K562 (cell line): Measurements from ENCODE around the gene TMEM234. TPM values are rescaled to one million over a fixed set of nuclear protein-coding genes. Genes with fewer than 3 reads are reported as not detected.

Experiments
- ATAC-seq: fragments of 200-7000 bp; cut with Tn5 transposase; 3 replicates; pipeline ENCODE4 v1.9.1; 2020; ENCODE audit warnings: moderate library complexity
- BruUV-seq: library from RNA; stranded (reverse); fragments of 400-500 nt; replicated peaks from 2 replicates; lab custom pipeline; 2021; lab: Mats Ljungman, UMichigan
- CTCF ChIA-PET: fragments of 300-600 bp; formaldehyde crosslinking; extraction: SDS; loops from one replicate; lab custom pipeline; 2021; ENCODE audit warnings: low intra/inter-chr PET ratio; lab: Yijun Ruan, JAX
- POLR2A ChIA-PET: fragments of 300-600, 350-650 bp; sonication (Branson Sonifier 250); formaldehyde crosslinking; extraction: SDS; loops from one replicate; lab custom pipeline; 2021; ENCODE audit warnings: antibody characterized with exemption, inconsistent platforms; lab: Yijun Ruan, JAX
- DNase-seq, 4 experiments: peaks; one replicate each; pipeline versions ENCODE4 v3.0.0 to v3.0.0-alpha.2; 2011 to 2018; ENCODE audit warnings: low spot score in 3 of 4, mixed read lengths in 3 of 4; ENCODE audit errors: extremely low read depth in 1 of 4
- FAIRE-seq: peaks from 2 replicates; lab custom pipeline; 2011; peaks lifted over from hg19 to GRCh38; lab: Jason Lieb, UNC
- H2AFZ ChIP-seq: 2 replicates; pipeline ENCODE4 v1.6.0; 2011; ENCODE audit warnings: low read depth, low read length, control low read depth, inconsistent platforms
- H3K27ac ChIP-seq: fragments of 200-600 bp; 3 replicates; pipeline ENCODE4 v1.8.0; 2011; ENCODE audit warnings: low read depth, mild to moderate bottlenecking, control low read depth, inconsistent platforms, low read length, moderate library complexity, mixed read lengths; ENCODE audit errors: extremely low read depth
- H3K27me3 ChIP-seq, 2 experiments: fragments of 300-600 bp in 1 of 2; 2 replicates in 1 of 2; 3 replicates in 1 of 2; pipeline versions ENCODE4 v1.6.0 to v1.8.0; 2011; ENCODE audit warnings: inconsistent platforms in 2 of 2, low read length in 2 of 2, mild to moderate bottlenecking in 1 of 2, mixed read lengths in 1 of 2, moderate library complexity in 1 of 2; ENCODE audit not compliant: control insufficient read depth in 2 of 2, insufficient read depth in 2 of 2
- H3K36me3 ChIP-seq: fragments of 300-600 bp; 3 replicates; pipeline ENCODE4 v1.8.0; 2011; ENCODE audit warnings: mild to moderate bottlenecking, low read length, inconsistent platforms; ENCODE audit not compliant: control insufficient read depth, insufficient read depth
- H3K4me1 ChIP-seq, 2 experiments: fragments of 200-600 bp in 1 of 2; replicated peaks in 1 of 2; 2 replicates in 1 of 2; 3 replicates in 1 of 2; pipeline versions ENCODE4 v1.5.1 to v1.8.0; 2011; ENCODE audit warnings: inconsistent platforms in 2 of 2, low read length in 2 of 2, mild to moderate bottlenecking in 1 of 2, mixed read lengths in 1 of 2, moderate library complexity in 1 of 2; ENCODE audit not compliant: control insufficient read depth in 2 of 2, insufficient read depth in 2 of 2
- H3K4me2 ChIP-seq: 2 replicates; pipeline ENCODE4 v1.6.1; 2011; ENCODE audit warnings: low read length, control low read depth, inconsistent platforms, mixed read lengths; ENCODE audit not compliant: insufficient read depth
- H3K4me3 ChIP-seq: fragments of 200-600 bp; sonication (generic), shearing (Covaris generic); 2 replicates; pipeline ENCODE4 v1.5.1; 2016; ENCODE audit warnings: control low read depth, inconsistent platforms
- H3K79me2 ChIP-seq: fragments of 200-600 bp; 3 replicates; pipeline ENCODE4 v1.8.0; 2011; ENCODE audit warnings: low read length, inconsistent platforms; ENCODE audit not compliant: control insufficient read depth, insufficient read depth
- H3K9ac ChIP-seq, 2 experiments: 2 replicates each; pipeline versions ENCODE4 v1.6.0 to v1.6.1; 2011; ENCODE audit warnings: low read depth in 2 of 2, low read length in 2 of 2, control low read depth in 1 of 2, inconsistent platforms in 1 of 2, mild to moderate bottlenecking in 1 of 2, mixed read lengths in 1 of 2; ENCODE audit not compliant: insufficient read depth in 1 of 2
- H3K9me1 ChIP-seq: one replicate; pipeline ENCODE4 v1.6.0; 2011; ENCODE audit warnings: inconsistent platforms, mild to moderate bottlenecking, low read length, moderate library complexity; ENCODE audit not compliant: control insufficient read depth, insufficient read depth
- H3K9me3 ChIP-seq: replicated peaks from 2 replicates; pipeline ENCODE4 v1.5.1; 2011; ENCODE audit warnings: low read depth, low read length, inconsistent platforms; ENCODE audit not compliant: control insufficient read depth, insufficient read depth
- H4K20me1 ChIP-seq: replicated peaks from 2 replicates; pipeline ENCODE4 v1.6.1; 2011; ENCODE audit warnings: low read length, inconsistent platforms, mixed read lengths; ENCODE audit not compliant: control insufficient read depth, insufficient read depth
- KDM4B ChIP-seq, 2 experiments: fragments of 450-650 bp in 1 of 2; sonication (generic) in 1 of 2; IDR thresholded peaks; 2 replicates each; pipeline ENCODE4 v1.6.1; 2016 to 2017; ENCODE audit warnings: borderline replicate concordance in 2 of 2, antibody characterized with exemption in 1 of 2, low read depth in 1 of 2, mild to moderate bottlenecking in 1 of 2
- MYC ChIP-seq, 2 experiments: fragments of 250-450 bp in 1 of 2; sonication (Bioruptor Pico) in 1 of 2; IDR thresholded peaks; 2 replicates each; pipeline versions ENCODE4 v1.5.1 to v1.6.1; 2012 to 2021; ENCODE audit warnings: low read depth in 2 of 2, borderline replicate concordance in 1 of 2, improper control_type of control experiment in 1 of 2, low read length in 1 of 2, mild to moderate bottlenecking in 1 of 2, moderate library complexity in 1 of 2
- WGBS: fragments of 100-300 bp; shearing (Covaris generic); methylation state at CpG from one replicate; pipeline ENCODE4 v1.1.6; 2016; ENCODE audit warnings: low coverage, mixed read lengths; ENCODE audit not compliant: insufficient coverage; ENCODE audit errors: missing lambda C conversion rate; 5-methylcytosine and 5-hydroxymethylcytosine counted together
- in situ Hi-C: fragments of 300-500 bp; cut with MboI; formaldehyde crosslinking; loops from 4 replicates; pipeline ENCODE4 v1.15.0; 2018; ENCODE audit warnings: inconsistent platforms, mixed read lengths
- intact Hi-C: fragments of 100-400 bp; cut with micrococcal nuclease; formaldehyde crosslinking; loops from 2 replicates; pipeline ENCODE4 v1.14.2; 2022
- polyA plus RNA-seq, 8 experiments: library from polyadenylated mRNA; depleted of rRNA in 4 of 8; stranded (reverse) in 5 of 8; unstranded in 3 of 8; fragments of >200 nt; fragmentation: Nextera tagmentation in 2 of 8; fragmentation: Illumina TruSeq in 1 of 8; extraction: Ambion mirVana in 2 of 8; extraction: Trizol in 1 of 8; gene quantifications; 2 replicates each; pipeline versions ENCODE4 v1.2.1 to v1.2.3, GENCODE V29; 2011 to 2014; ENCODE audit warnings: inconsistent platforms in 1 of 8, missing spikeins in 1 of 8
- total RNA-seq, 7 experiments: library from RNA; depleted of rRNA in 6 of 7; stranded (reverse); fragments of >200 nt in 6 of 7; fragmentation: Illumina TruSeq in 2 of 7; extraction: Trizol in 2 of 7; gene quantifications; 2 replicates each; pipeline versions ENCODE4 v1.2.1 to v1.2.3, GENCODE V29; 2011 to 2021; ENCODE audit warnings: low replicate concordance in 1 of 7
- TF ChIP-seq, protein P1 (sequence below): sonication (generic); formaldehyde crosslinking; IDR thresholded peaks from 2 replicates; pipeline ENCODE4 v1.8.1; 2023; ENCODE audit warnings: mild to moderate bottlenecking, missing genetic modification reagents
- TF ChIP-seq, protein P2 (sequence below): sonication (generic); formaldehyde crosslinking; IDR thresholded peaks from 2 replicates; pipeline ENCODE4 v1.8.0; 2022; ENCODE audit warnings: missing genetic modification reagents, mild to moderate bottlenecking, moderate library complexity, borderline replicate concordance
- TF ChIP-seq, protein P3 (sequence below): fragments of 250-450 bp; sonication (Bioruptor Pico); IDR thresholded peaks from 2 replicates; pipeline ENCODE4 v1.4.0; 2020; ENCODE audit warnings: borderline replicate concordance
- TF ChIP-seq, protein P4 (sequence below): fragments of 450-650 bp; IDR thresholded peaks from 2 replicates; pipeline ENCODE4 v1.7.0; 2016; ENCODE audit warnings: borderline replicate concordance
- TF ChIP-seq, protein P5 (sequence below): fragments of 200-800 bp; sonication (Bioruptor generic); IDR thresholded peaks from 2 replicates; pipeline ENCODE4 v1.6.1; 2017; ENCODE audit warnings: missing genetic modification characterization, missing compliant biosample characterization

TMEM234 gene
- total and polyA plus RNA-seq, 9 of the 15 experiments (the other 6 are each of a cell fraction or from before 2014, with no cell fraction given), result 5.0 to 12.9 (median 7.6) TPM

DNA sequence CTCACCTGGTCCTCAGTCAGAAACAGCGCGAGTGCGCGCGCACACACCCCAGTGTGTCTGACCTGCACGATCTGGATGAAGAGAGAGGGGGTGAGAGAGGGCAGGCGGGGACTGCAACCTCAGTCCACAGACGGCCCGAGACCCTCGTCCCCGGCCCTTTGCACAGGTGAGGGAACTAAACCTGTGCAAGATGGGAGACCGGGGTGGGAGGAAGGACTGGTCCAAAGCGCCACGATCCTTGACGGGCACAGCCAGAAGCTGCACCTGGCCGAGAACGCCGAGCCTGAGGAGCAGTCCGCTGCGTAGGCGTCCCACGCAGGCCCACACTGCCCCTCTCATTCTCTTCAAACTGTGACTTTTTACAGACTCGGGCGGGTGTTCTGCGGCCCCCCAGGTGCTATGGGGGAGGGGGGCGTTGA is 17.2 kb downstream of the TMEM234 start (continued):
- TF ChIP-seq, protein P1, sequence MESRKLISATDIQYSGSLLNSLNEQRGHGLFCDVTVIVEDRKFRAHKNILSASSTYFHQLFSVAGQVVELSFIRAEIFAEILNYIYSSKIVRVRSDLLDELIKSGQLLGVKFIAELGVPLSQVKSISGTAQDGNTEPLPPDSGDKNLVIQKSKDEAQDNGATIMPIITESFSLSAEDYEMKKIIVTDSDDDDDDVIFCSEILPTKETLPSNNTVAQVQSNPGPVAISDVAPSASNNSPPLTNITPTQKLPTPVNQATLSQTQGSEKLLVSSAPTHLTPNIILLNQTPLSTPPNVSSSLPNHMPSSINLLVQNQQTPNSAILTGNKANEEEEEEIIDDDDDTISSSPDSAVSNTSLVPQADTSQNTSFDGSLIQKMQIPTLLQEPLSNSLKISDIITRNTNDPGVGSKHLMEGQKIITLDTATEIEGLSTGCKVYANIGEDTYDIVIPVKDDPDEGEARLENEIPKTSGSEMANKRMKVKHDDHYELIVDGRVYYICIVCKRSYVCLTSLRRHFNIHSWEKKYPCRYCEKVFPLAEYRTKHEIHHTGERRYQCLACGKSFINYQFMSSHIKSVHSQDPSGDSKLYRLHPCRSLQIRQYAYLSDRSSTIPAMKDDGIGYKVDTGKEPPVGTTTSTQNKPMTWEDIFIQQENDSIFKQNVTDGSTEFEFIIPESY, result peak; percentile 24; the same call in 1 of the 2 replicates
- TF ChIP-seq, all 486 proteins: peak for 7

DNA sequence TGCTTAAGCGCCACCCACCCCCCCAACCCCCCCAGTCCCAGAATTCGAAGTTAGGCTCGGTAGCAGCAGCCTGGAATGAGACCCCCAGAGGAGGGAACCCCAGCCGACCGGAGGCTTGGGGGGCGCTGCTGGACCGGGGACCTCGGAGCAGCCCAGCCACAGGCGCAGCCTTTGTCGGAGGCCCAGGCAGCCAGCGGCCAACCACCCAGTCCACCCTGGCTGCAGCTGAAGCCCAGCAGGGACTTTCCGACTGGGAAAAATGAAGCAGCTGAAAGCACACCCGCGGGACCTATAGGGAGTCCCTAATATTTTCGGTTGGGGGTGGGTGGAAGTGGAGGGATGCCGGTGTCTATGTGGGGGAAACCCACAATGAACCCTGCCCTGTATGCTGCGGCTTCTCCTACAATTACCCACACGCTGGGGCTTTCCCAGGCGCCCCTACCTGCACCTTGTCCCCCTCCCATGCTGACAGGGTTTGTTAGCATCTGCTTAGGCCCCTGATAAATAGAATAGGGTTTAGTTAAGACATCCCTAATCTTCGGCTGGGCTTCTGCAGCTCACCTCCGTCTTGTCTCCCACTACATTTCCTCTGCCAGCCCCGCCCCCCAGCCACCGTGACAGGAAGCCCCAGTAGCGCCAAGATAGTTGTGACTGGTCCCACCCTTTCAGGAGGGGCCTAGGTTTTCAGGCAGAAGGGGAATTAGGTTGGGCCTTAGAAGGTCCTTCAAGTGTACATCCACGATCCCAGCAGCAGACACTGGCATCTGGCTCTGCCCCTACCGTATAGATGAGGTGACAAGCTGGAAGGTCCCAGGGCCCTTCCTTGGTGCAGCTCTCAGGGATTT is 20.9 kb downstream of the TMEM234 start:
- Histone ChIP-seq H4K20me1 (no peaks in the 10 kb centered on the region; the same call in none of the 2 replicates), H3K27me3 (no peaks in the 10 kb centered on the region), H3K27ac (peak overlapping the region; percentile 75), H3K4me2 (peak overlapping the region; percentile 90), H3K9ac (peak overlapping the region; percentile 69 to 89), H3K4me3 (peak overlapping the region; percentile 49), H3K79me2 (peaks cover 20% of the 10 kb centered on the region), H2AFZ (peak overlapping the region; percentile 97), H3K9me1 (peaks cover 3% of the 10 kb centered on the region), H3K36me3 (peaks cover 24% of the 10 kb centered on the region), H3K4me1 (peaks cover 22 to 54% of the 10 kb centered on the region in 2 experiments), H3K9me3 (no peaks in the 10 kb centered on the region)
- WGBS, result 2% methylated on average over 26 of the region's 26 CpGs
- ChIA-PET CTCF (no interaction called here), POLR2A (interaction anchor here (0.6 to 10.8 kb wide), 20 partner anchors 9 to 458 kb away, joined by 3 to 201 read pairs (median 4); partner anchors contain the start of genes DCDC2B, KPNA6, MARCKSL1 and TMEM39B)
- BruUV-seq, result TSS peak; percentile 55
- intact Hi-C loops, result no loop called here
- FAIRE-seq (peak; percentile 91), DNase-seq (peak; percentile 79 to 93 (median 84)), ATAC-seq (peak; percentile 68)
- in situ Hi-C loops, result no loop called here
- TF ChIP-seq, protein P2, sequence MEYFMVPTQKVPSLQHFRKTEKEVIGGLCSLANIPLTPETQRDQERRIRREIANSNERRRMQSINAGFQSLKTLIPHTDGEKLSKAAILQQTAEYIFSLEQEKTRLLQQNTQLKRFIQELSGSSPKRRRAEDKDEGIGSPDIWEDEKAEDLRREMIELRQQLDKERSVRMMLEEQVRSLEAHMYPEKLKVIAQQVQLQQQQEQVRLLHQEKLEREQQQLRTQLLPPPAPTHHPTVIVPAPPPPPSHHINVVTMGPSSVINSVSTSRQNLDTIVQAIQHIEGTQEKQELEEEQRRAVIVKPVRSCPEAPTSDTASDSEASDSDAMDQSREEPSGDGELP (CRISPR knock-in tag), result peak; percentile 30; the same call in 1 of the 2 replicates
- peak; percentile 11; the same call in 1 of the 2 replicates for TF ChIP-seq MYC (IDR thresholded peaks at IDR 0.05; ENCODE audit: low read depth, low read length)
- no peak for TF ChIP-seq MYC (CRISPR knock-in tag; IDR thresholded peaks at IDR 0.05; ENCODE audit: borderline replicate concordance, low read depth)
- TF ChIP-seq, protein P3, sequence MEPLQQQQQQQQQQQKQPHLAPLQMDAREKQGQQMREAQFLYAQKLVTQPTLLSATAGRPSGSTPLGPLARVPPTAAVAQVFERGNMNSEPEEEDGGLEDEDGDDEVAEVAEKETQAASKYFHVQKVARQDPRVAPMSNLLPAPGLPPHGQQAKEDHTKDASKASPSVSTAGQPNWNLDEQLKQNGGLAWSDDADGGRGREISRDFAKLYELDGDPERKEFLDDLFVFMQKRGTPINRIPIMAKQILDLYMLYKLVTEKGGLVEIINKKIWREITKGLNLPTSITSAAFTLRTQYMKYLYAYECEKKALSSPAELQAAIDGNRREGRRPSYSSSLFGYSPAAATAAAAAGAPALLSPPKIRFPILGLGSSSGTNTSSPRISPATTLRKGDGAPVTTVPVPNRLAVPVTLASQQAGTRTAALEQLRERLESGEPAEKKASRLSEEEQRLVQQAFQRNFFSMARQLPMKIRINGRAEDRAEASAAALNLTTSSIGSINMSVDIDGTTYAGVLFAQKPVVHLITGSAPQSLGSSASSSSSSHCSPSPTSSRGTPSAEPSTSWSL (CRISPR knock-in tag), result 0 out of 2 replicates have a peak, but pooled peaks have one; percentile 26
- TF ChIP-seq, protein P4, sequence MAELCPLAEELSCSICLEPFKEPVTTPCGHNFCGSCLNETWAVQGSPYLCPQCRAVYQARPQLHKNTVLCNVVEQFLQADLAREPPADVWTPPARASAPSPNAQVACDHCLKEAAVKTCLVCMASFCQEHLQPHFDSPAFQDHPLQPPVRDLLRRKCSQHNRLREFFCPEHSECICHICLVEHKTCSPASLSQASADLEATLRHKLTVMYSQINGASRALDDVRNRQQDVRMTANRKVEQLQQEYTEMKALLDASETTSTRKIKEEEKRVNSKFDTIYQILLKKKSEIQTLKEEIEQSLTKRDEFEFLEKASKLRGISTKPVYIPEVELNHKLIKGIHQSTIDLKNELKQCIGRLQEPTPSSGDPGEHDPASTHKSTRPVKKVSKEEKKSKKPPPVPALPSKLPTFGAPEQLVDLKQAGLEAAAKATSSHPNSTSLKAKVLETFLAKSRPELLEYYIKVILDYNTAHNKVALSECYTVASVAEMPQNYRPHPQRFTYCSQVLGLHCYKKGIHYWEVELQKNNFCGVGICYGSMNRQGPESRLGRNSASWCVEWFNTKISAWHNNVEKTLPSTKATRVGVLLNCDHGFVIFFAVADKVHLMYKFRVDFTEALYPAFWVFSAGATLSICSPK, result no peak
- TF ChIP-seq, protein P5, sequence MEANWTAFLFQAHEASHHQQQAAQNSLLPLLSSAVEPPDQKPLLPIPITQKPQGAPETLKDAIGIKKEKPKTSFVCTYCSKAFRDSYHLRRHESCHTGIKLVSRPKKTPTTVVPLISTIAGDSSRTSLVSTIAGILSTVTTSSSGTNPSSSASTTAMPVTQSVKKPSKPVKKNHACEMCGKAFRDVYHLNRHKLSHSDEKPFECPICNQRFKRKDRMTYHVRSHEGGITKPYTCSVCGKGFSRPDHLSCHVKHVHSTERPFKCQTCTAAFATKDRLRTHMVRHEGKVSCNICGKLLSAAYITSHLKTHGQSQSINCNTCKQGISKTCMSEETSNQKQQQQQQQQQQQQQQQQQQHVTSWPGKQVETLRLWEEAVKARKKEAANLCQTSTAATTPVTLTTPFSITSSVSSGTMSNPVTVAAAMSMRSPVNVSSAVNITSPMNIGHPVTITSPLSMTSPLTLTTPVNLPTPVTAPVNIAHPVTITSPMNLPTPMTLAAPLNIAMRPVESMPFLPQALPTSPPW (CRISPR knock-in tag), result peak; percentile 46; the same call in 1 of the 2 replicates
- TF ChIP-seq KDM4B (IDR thresholded peaks at IDR 0.05; ENCODE audit: borderline replicate concordance in 2 of 2, low read depth in 1 of 2), result peak in 1 of 2 experiments; percentile 24; a peak in 1 of 4 replicates
